Stimulated activated CD8-positive, alpha-beta memory T cell treated with anti-CD3 and anti-CD28 coated beads, Interleukin-2, amount 100 ng/mL, for 1 hour (primary cell): ENCODE results near the gene PRPF40B.

Experiments
- DNase-seq, 2 donors: peaks; one replicate each; pipeline ENCODE4 v3.0.0-alpha.2; 2020; ENCODE audit warnings: low read depth in 2 of 2

Gene PRPF40B

DNA sequence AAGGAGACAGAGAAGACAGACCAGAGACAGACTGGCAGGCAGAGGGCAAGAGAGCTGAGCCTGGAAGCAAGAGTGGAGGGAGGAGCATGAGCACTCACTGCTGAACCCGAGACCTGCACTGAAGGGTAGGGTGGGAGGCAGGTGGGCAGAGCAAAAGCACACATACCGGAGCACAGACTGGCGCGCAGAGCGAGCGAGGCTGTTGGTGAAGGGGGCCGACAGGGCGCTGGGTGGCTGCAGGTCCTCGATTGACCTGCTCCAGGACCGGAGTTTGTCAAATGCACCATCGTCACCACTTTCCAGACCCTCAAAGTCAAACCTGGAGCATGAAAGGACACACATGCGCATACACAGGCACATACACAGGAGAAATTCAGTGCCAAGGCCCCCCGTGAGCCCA lies 34.9 kb downstream of the PRPF40B start:
- no peak for DNase-seq

DNA sequence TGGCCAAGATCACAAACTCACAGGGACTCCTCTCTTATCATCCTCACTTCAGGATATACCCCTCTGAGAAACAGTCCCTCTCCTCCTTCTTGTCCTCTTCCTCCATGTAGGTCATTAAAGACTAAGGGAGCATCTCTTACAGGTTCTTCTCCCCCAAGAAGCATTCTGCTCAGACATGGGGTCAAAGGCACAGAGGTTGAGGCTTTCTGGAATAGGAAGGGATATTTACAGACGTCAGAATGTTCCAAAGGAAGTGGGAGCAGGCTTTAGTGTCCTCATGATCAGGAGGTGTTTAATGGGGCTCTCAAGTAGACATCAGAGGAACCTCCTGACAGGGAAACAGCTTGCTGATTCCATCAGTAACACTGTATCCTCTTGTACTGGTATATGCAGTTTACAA lies 36.4 kb downstream of the PRPF40B start:
- no peak for DNase-seq

DNA sequence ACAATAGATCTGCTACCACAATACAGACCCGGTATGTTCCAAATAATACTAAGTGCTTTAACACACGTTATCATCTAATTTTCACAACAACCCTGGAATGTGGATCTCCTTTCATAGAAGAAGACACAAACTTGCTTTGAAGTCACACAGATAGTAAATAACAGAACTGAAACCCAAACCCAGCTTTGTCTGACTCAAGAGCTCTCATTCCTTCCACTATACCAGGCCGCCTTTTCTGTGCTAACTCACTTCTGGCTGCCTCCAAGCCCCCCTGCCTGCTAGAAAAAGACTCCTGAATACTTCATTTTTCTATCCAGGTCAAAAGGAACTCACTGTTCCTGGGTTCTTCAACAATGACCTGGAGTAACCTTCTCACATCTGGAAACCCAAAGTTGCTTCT lies 37.8 kb downstream of the PRPF40B start:
- no peak for DNase-seq

DNA sequence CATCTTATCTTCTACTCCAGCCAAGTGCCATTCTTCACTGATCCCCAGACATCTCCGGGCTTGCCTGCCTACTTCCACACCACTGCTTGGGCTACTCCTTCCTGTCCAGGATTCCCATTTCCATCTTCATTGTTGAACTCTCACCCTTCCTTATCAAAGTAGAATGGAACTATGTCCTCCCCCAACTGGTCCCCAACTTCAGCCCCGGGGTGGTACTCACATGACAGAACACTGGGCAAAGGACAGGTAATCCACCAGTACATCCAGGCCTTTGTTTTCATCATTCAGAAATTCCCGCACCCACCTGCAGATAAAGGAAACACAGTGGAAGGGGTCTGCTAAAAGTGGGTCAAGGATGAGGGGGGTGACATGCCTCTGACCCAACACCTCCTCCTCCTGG lies 38.4 kb downstream of the PRPF40B start:
- DNase-seq = no peak

DNA sequence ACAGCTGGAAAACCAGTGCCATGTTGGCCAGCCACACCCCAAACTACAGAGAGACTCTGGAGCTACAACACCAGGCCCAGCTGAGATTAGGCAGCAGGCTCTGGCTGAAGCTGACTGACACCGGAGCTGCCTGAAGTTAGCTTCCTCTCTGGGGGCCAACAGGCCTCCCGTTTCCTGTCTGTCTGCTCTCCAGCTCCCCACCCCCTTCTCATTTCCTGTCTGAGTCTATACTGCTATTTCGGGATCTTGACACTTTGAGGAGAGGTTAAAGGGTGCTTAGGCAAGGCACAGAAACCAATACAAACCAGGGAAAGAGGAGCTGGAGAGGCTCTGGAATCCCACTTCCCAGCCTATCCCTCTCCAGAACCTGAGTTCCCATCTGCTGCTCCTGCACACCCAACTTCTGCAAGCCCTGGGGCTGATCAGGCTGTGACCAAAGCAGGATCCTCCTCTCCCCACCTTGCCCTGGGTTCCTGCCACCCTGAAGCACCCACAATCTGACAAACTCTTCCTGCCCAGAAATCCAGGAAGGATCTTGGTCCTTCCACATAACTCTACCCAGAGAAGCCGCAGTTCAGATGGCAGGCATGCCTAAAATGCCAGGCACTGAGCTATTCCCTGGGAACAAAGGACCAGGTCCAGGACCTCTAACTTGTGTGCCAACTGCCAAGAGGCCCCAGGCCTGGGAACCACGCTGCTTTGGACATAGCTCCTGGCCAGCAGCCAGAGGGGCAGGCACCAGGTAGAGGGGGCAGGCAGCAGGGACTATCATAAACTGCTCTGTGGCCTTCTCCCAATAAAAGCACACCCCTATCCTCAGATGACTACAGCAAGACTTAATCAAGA lies 39.9 kb downstream of the PRPF40B start:
- peak; percentile 44 to 60 for DNase-seq

DNA sequence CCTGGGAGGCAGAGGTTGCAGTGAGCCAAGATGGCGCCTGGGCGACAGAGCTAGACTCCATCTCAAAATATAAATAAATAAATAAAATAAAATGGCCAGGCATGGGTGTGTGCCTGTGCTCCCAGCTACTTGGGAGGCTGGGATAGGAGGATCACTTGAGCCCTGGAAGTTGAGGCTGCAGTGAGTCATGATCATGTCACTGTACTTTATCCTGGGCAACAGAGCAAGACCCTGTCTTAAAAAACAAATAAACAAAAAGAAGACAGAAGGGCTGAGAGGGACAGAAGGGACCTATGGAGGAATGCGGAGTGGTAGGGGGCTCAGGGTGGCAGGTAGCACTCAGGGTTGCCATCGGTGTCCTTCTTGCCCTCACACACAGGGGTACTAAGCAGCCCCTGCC lies 40.8 kb downstream of the PRPF40B start:
- DNase-seq = no peak

DNA sequence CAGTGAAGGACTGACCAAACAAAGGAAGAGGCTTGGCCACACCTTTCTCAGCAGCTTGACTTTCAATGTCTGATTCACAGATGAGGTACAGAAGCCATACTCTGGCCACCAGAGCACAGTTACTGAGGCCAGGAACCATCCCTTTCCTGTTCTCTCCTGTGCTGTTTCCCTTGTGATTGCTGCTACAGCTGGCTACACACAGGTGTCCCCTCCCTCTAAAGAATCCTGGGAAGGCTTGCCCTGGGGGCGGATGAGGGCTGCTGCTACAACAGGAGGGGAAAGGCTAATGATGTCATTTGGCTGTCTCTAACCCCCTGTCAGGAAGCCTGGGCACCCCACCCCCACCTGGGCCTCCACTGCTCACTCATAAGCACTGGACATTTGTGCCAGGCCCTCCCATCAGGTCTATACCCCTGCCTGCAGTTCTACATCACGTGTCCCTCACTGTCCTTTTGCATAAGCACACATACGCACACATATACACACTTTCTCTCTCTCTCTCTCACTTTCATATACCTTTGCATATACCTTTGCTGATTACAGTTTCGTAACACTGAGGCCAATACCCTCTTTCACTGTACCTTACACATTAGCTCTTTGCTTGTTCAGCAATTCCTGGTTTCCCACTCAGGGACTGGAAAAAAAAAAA lies 41.4 kb downstream of the PRPF40B start:
- DNase-seq = no peak

DNA sequence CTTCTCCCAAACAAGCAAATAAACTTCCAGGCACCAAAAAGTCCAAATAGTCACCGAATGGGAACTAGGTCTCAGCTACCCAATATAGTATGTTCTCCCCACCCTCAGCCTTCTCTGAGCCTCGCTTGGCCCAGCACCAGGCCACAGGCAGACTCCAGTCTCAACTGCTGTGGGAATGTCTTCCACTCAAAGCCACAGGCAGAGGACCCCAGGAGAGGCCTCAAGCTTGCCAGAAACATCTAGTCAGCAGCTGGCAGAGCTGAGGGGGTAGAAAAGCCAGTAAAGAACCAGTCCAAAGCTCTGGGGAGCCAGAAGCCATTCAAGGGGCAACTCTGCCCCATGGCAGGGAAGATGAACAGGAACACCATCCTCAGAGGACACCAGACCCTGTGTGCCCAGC lies 42.0 kb downstream of the PRPF40B start:
- no peak for DNase-seq

DNA sequence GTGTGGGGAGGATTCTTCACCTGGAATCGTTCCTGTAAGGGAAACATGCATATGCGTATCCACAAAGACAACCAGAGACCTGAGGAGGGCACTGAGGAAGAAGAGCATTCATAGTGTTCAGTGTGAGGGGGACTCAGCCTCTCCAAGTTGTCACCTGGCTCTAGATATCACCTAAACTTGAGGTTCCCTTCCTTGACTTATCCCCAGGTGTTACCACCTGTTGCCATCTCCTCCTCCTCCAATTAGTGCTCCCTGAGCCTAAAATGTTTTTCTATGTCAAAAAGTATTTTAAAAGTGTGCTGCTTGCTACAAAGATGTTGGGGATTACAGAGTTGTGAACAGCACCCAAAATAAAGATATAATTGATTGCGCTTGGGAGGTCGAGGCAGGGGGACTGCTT lies 42.8 kb downstream of the PRPF40B start:
- no peak for DNase-seq

DNA sequence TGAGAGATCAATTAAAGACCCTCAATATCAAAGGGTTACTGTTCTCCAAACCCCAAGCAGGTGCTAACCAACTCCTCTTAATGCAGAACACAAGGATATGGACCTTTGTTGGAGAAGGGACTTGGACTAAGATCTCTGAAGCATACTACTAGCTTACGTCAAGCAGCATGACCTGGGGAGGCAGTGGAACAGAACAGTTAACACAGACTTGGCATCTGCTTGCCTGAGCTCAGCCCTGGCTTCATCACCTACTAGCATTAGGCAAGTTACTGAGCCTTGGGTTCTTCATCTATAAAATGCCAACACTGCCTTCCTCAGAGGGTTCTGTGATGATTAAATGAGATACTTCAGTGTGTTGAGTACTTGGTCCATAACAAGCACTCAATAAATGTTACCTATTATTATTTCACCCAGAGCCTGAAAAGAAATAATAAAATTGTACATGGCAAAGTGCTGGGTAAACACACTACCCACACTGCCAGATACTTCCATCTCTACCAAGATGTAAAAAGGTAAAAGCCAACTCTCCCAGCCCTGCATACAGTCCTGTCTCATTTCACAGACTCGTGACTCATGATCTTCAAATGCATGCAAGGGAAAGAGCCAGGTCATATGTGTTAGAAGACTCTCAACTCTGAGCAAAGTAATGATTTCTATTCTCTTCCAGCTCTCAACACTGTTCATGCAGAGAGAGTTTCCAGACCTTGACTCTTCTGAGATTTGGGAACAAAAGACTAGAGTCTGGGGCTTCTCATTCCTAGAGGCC lies 44.1 kb downstream of the PRPF40B start:
- no peak for DNase-seq

DNA sequence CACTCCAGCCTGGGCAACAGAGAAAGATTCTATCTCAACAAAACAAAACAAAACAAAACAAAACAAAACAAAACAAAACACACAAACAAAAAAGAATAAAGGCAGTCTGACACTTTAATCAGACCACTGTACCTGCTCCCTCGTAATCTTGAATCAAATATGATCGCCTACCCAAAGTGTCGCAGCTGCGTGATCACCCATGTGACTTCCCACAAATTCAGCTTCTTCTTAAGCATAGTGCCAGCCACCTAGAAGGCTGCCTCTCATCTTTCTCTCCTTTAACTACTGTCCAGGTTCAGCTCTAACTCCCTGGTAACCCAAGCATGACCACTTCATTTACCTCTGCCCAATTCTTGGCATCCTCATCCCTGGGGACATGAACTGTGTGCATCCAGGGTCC lies 46.4 kb downstream of the PRPF40B start:
- no peak for DNase-seq

DNA sequence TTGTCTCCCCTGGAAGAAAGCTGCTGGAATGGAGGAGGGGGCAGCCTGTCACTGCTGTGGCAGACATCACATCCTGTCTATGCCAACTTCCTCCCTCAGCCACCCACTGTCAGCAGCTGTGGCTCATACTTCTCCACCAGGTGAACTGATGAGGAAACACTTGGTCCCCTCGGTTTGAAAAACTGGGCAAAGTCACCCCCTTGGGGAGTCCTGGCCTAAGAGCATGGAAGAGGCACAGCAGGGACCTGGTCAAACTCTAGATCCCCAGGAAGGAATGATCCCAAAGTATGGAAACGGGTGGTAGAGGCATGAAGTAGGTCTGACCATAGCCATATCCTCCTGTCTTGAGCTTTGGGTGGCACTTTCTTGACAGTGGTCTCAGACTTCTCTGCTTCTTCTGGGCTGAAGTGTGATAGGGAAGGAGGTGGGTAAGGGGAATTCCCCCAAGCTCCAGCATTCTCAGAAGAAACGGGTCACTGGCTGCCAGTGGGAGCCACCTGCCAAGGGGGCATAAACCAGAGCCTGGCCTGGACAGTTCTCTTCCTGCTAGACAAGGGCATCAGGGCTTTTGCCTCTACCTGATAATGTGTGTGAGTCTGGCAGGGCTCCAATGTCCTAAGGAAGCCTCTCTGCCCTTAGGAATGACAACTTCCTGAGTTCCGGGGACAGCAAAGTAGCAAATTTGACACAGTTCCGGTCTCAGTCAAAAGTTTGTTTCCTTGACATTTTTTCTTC lies 47.8 kb downstream of the PRPF40B start:
- DNase-seq = peak; percentile 35 to 39

DNA sequence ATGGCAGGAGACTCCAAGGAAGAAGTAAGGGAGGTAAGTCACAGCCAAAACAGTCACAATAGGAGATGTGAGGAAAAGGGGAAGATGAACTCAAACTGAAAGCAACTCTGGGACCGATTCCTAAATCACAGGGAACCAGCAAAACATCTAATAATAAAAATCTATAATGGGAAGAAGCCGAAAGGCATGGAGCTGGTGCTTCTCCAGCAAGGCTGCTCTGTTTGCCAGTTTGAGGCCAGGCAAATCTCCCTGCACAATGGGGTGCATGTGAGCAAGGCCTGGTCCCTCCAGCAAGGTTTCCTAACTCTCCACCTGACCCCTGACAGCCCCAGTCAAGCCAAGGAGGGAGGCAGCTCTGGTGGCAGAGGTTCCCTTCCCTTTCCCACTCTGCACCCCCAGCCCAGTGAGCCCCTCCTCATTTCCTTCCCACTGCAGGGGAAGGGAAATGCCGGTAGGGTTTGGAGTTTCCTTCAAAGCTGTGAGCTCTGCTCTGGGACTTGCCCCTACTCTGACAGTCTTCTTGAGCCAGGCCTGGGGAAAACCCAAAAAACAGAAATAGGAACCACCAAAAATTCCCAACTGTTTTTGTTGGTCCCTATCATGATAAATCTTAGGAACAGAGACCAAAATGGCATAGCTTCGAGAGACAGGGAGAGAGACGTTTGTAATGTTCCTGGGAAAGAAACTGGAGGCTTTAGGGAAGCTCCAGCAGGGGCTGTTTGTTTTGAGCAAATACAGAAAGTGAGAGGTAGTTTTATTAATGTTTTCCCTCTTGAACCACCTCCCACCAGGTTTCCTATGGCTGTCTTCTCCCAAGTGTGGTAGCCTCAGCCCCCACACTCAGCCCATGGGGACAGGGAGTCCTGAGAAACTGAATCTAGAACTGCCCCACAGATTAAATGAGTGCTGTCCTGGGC lies 49.2 kb downstream of the PRPF40B start:
- DNase-seq = no peak

DNA sequence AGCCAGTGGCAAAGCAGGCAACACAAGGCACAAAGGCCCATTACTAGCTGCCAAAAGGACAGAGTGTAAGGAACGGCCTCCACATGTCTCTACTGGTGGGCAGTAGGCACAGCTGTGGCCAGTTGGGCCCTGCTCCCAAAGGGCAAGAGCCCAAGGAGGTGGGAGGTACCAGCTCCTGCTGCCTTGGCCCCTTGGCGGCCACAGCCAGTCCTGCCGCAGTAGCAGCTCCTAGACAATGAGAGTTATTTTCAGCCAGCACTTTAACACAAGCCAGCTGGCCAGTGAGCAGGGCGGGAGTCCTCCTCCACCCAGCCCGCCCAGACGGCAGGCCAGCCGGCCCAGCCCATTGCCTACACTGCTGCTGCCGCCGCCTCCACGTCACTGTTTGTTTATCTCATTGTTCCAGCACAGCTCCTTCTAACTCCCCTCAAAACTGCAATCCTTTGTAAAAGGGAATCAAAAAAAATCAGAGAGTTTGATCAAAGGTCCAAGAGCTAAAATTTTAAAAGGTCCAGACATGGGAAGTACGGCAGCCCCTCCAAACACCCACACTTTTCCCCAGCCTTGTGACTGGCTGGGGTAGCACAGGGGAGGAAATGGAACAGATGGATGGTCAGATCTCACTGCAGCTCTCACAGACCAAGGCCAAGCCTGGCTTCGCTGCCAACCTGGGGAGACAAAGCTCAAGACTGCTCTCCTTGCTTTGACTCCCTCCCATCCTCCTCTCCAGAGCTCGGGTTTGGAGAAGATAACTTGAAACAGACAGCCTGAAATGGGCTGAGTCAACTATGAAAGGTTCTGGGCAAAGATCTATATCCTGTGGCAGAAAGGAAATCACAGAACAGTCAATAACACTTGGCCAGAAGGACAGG lies 50.3 kb downstream of the PRPF40B start:
- no peak for DNase-seq

DNA sequence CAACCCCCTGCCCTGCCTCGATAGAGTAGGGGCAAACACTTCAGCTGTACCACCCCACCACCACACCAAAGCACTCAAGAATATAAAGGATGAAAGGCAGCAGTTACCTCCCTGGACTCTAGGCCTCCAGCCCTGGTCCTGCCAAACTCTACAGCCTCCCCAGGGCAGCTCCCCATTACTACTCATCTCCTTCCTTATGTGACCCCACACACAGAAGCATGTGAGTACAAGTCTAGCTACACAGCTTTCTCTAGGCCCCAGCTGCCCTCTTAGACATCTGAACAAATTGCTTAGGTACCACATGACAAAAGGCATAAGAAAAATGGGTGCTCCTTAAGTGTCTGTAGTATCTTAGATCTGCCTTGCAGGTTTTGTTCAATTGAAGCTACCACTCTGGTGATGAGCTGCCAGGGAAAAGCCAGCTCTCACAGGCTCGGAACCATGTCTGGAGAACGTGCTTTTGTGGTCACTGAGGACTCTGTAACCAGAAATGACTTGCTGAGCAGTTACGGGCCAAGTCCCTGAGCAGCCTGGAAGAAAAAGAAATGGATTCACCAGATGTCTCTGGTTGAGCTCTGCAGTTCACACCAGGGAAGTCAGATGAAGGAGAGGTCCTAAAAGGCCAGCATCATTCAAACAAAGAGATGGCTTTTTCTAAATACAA lies 51.1 kb downstream of the PRPF40B start:
- DNase-seq = no peak

DNA sequence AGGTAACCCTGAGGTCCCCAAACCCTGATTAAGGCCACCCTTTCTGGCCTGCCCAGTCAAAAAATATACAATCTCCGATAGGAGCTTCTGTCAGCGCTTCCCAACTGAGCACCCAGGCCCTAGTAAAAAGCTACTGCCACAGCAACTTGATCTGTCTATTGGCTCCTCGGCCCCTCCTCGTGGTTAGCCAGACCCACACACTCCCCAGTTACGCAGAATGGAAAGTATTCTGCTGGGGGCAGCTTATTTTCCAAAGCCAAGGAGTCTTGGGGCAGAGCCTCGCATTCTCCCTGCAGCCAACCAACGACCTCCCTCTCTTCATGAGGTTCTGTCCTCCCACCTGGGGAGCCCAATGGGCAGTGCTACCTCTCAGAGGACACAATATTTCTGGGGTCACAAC lies 51.8 kb downstream of the PRPF40B start:
- DNase-seq = no peak

DNA sequence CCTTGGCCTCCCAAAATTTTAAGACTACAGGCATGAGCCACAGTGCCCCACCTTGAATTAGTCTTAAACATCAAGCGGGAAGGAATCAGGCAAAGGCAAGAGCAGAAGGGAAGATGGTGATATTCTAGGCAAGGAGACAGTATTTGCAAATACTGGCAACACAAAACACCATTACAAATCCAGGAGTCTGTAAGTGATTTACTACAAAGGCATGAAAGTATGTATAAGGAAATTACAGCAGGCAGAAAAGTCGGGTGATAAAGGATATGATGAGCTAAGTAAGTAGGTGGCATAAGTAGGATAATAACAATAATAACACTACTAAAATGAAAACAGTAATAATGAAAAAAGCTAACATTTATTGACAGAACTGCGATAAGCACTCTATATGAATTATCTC lies 55.4 kb downstream of the PRPF40B start:
- no peak for DNase-seq

DNA sequence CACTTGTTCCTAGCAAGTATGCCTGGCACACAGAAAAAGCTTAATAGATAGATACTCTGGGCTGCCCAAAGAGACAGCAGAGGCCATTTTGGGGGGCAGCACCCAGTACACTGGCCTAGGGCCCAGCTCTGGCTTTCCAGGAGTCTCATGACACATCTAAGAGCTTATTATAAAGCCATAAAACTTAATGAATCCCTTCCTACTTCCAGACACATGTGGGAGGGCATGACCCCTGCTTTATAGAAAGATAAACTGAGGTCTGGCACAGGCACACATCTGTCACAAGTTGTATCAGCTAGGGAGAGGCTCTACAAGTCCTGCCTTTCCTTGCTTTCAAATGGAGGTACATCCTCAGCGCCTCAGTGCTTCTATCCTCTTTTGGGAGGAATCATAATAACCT lies 56.7 kb downstream of the PRPF40B start:
- DNase-seq = no peak

DNA sequence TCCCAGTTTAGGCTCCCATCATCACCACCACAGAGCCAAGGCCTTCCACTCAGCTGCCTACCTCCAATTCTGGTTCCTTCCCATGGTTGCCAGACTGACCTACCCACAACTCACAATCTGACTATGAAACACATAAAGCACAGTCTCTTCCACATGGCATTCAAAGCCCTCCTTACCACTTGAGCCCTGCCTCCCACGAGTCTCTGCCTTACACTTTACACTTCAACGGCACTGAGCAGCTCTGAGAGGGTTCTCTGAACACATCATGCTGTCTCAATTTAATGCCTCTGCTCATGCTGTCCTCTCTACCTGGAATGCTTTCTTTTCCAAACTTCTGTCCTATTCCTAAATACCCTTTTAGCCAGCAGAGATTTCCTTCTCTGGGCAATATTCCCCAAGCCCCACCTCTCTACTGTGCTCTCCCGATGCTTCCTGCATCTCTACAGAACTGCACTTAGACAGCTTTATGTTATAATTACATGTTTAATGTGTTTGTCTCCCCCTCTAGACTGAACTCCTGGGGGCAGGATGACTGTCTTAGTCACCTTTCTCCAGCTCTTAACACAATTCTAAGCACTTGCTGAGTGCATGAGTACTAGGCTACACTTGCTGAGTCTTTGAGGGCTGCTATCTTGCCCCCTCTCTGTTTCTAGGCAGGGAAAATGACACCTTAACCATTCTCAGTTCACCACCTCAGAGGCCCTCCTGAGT lies 60.4 kb downstream of the PRPF40B start:
- no peak for DNase-seq
